ENCODE data around the gene XYLT1.

Gene XYLT1

GRCh38 chr16:17068524-17068923 is 402.2 kb downstream of the XYLT1 start:
- no peak for DNase-seq

- DNase-seq: no peak
Observed at GRCh38 chr16:17067882-17068281, 402.9 kb downstream of the XYLT1 start.

GRCh38 chr16:17063201-17064139 is 407.3 kb downstream of the XYLT1 start:
- DNase-seq: peak; percentile 100

- DNase-seq: peak; percentile 100
Observed at GRCh38 chr16:17062676-17063075, 408.1 kb downstream of the XYLT1 start.

GRCh38 chr16:17061326-17061725 is 409.4 kb downstream of the XYLT1 start:
- DNase-seq: no peak

- no peak for DNase-seq
Observed at GRCh38 chr16:17058471-17058870, 412.3 kb downstream of the XYLT1 start.

GRCh38 chr16:17056666-17057065 is 414.1 kb downstream of the XYLT1 start:
- no peak for DNase-seq

GRCh38 chr16:17053536-17054160 is 417.1 kb downstream of the XYLT1 start:
- DNase-seq: peak; percentile 36

Data from NCI-H510A treated with DMSO at 0.1 percent for 48 hours (cell line).